GM18511 (cell line): ENCODE results near the gene HMGCS1.
A peak's percentile ranks its signal among the peaks of the same experiment; 100 is the strongest.
"Not testable (repeated sequence)": the region's sequence is repeated elsewhere in the genome, so short reads cannot be mapped to it uniquely, and the experiment has no call there.

ENCODE experiments used
- ATAC-seq: cut with Tn5 transposase; IDR thresholded peaks from one replicate; pipeline ENCODE4 v1.9.1; 2021; ENCODE audit warnings: mild to moderate bottlenecking, moderate library complexity; ENCODE audit not compliant: unreplicated experiment

HMGCS1 gene

GRCh38 chr5:43313854-43314457, 744 bp upstream of the HMGCS1 start:
- no peak for ATAC-seq

GRCh38 chr5:43312699-43313034, 545 bp downstream of the HMGCS1 start:
- peak; percentile 7 for ATAC-seq

GRCh38 chr5:43312076-43312661, 1.0 kb downstream of the HMGCS1 start:
- no peak for ATAC-seq

- no peak for ATAC-seq
Measured at GRCh38 chr5:43309637-43310036, 3.6 kb downstream of the HMGCS1 start.

GRCh38 chr5:43309122-43309521, 4.1 kb downstream of the HMGCS1 start:
- no peak for ATAC-seq

GRCh38 chr5:43306954-43307353, 6.3 kb downstream of the HMGCS1 start:
- not testable (repeated sequence) for ATAC-seq

GRCh38 chr5:43305948-43306565, 7.2 kb downstream of the HMGCS1 start:
- peak; percentile 69 for ATAC-seq

- ATAC-seq, result peak; percentile 64
Measured at GRCh38 chr5:43304525-43304924, 8.7 kb downstream of the HMGCS1 start.

GRCh38 chr5:43303242-43303641, 10.0 kb downstream of the HMGCS1 start:
- ATAC-seq, result no peak

- ATAC-seq, result no peak
Measured at GRCh38 chr5:43302481-43302880, 10.7 kb downstream of the HMGCS1 start.

GRCh38 chr5:43301653-43302091, 11.5 kb downstream of the HMGCS1 start:
- no peak for ATAC-seq

GRCh38 chr5:43300112-43300511, 13.1 kb downstream of the HMGCS1 start:
- ATAC-seq, result no peak

- ATAC-seq, result no peak
Measured at GRCh38 chr5:43298443-43298842, 14.8 kb downstream of the HMGCS1 start.

GRCh38 chr5:43296835-43297234, 16.4 kb downstream of the HMGCS1 start:
- no peak for ATAC-seq

- ATAC-seq, result no peak
Measured at GRCh38 chr5:43295202-43295601, 18.0 kb downstream of the HMGCS1 start.

GRCh38 chr5:43294226-43294625, 19.0 kb downstream of the HMGCS1 start:
- ATAC-seq, result no peak

GRCh38 chr5:43290726-43291125, 22.5 kb downstream of the HMGCS1 start:
- ATAC-seq, result no peak

GRCh38 chr5:43288269-43288831, 24.9 kb downstream of the HMGCS1 start:
- ATAC-seq, result no peak

- no peak for ATAC-seq
Measured at GRCh38 chr5:43287493-43287892, 25.7 kb downstream of the HMGCS1 start.

- no peak for ATAC-seq
Measured at GRCh38 chr5:43286623-43287022, 26.6 kb downstream of the HMGCS1 start.

GRCh38 chr5:43281840-43282658, 31.2 kb downstream of the HMGCS1 start:
- peak; percentile 48 for ATAC-seq
